Stimulated activated CD8-positive, alpha-beta memory T cell treated with anti-CD3 and anti-CD28 coated beads, Interleukin-12 subunit alpha, Interleukin-12 subunit beta, amount 100 ng/mL, for 1 hour (primary cell): ENCODE results near the gene GLIS1.

ENCODE experiments used
- DNase-seq: peaks from one replicate; pipeline ENCODE4 v3.0.0-alpha.2; 2020; ENCODE audit warnings: low read depth

The GLIS1 gene

DNA sequence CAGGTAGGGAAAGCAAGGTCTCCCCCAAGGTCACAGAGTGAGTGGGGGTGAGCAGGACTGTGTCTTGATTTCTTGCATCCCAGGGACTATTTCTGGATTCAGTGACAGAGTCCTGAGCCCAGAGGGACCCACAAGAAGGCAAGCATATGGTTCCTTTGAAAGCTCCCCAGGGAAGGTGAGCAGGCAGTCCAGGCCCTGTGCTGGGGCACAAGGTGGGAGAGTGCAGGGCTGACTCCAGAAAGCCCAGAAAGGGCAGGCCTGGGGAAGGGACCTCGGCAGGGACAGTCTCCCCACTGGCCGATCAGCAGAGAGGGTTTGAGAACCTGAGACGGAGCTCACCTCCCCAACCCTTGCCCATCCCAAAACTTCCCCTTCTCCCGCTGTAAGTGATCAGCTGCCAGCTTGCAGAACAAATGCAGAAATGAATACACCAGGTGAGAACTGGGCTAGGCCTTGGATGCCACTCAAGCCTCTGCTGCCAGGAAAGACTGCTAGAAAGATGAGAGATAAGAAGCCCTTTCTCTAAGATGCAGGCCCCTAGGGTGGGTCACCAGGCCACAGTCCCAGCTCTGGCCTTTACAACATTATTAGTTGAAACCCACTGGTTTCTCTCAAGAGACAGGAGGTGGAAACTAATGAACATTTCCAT, 121.0 kb downstream of the GLIS1 start:
- no peak for DNase-seq

DNA sequence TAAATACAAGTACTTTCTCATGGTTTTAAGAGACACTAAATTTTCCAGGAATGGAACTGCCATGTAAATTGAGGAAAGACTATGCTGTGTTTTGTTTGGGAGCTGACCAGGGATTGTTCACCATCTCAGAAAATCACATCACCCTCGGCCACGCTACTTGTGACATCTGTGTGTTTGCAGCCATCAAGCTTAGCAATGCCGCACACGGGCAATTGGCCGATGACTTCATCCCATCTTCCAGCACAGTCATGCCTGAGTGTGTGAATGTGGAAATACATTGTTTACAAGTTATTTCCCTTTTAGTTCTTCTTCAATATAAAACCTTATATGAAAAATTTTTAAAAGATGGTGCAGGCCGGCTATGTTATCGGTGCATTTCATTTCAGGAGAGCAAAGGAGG, 121.6 kb downstream of the GLIS1 start:
- DNase-seq = no peak

- no peak for DNase-seq
Measured at GRCh38 chr1:53616927-53617326, 122.0 kb downstream of the GLIS1 start.

DNA sequence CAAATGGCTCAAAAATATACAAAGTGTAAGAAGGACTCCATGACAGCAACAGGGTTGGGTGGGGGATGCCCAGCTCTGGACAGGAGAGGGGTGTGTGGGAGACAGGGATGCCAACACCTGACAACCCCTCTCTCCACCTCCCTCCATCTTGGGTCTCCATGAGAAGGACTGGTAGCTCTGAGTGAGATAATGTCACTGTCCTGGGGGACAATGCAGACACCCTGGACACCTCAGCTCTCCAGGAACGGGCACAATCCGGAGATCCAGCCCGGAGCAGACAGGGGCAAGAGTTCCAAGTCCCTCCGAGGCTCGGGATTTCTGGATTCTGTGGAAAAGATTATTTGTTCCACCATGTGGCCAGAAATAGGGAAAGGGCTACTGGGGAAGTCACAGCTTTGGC, 122.5 kb downstream of the GLIS1 start:
- no peak for DNase-seq

DNA sequence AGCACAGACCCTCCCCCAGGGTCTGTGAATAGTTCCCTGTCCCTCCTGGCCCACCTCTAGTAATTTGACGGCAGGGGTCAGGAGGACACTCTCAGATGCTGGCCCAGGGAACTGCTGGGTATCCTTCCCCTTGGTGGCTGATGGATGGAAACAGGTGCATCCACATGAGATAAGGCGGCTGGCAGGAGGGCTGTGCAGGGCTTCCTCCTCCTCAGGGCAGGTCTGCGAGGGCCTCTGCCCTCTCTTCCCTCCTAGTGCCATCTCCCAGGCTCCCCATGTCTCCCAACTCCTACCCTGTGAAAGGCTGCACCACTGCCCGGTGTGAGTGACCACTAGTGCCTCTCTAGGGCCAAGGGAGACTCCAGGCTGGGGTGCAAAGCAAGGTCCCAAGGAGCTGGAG, 123.9 kb downstream of the GLIS1 start:
- DNase-seq = no peak

- DNase-seq = no peak
Measured at GRCh38 chr1:53614231-53615021, 124.5 kb downstream of the GLIS1 start.

DNA sequence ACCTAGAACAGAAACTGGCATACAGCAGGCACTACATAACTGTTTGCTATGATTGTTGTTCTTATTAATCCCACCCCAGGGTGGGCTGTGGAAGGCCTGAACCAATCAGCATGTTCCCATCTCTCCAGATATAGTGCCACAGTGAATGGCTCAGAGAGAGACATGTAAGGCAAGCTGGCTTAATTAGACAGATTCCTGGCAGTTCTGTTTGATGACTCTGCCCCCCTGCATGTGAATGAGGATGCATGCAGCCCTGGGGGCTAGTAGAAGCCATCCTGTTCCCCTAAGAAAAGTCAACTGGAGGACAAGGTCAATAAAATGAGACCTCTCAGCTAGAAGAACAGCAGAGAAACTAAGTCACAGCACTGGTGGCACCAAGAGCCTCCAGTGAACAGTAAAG, 130.3 kb downstream of the GLIS1 start:
- no peak for DNase-seq

DNA sequence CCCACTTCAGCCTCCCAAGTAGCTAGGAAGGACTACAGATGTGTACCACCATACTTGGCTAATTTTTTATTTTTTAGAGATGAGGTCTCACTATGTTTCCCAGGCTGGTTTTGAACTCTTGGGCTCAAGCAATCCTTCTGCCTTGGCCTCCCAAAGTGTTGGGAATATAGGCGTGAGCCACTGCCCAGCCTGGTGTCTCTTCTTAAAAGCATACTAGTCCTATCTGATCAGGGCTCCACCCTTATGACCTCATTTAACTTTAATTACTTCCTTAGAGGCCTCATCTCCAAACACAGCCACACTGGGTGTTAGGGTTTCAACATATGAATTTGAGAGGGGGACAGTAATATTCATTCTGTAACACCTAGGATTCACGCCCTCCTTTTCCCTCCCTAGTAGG, 130.9 kb downstream of the GLIS1 start:
- no peak for DNase-seq

DNA sequence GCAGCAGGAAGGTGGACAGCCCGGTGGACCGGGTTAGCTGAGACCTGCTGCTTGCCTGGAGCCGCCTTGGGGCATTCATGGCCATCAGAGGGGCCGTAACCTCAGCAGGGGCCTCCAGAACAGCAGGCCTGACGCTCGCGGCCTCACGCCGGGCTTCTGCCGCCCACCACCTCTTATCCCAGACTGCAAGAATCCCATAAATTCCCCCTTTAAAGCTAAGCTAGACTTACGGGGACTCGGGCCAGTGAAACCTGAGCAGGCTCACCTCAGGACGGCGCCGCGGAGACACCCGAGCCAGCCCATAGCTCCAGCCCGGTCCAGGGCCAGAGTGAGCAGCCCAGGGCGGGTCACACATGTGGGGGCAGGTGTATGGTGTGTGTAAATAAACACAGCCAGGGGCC, 132.3 kb downstream of the GLIS1 start:
- no peak for DNase-seq

GRCh38 chr1:53606197-53606596, 132.8 kb downstream of the GLIS1 start:
- no peak for DNase-seq

DNA sequence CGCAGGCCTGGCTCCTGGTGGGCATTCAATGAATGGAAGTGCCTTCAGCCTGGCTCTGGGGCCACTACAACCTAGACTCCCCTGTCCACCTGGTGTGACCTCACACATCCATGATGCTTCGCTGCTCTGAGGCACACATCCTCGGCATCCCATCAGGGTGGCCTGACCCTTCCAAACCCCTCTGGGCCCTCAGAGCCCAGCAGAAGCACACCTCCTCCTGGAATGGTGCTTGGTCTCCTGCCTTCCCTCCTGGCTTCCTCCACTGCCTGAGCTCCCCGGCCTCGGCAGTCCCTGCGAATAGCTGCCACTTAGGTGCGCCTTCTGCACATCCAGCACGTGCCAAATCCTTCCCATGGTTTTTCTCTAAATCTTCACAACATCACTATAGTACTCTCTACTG, 133.8 kb downstream of the GLIS1 start:
- no peak for DNase-seq

- no peak for DNase-seq
Measured at GRCh38 chr1:53604291-53604919, 134.6 kb downstream of the GLIS1 start.

DNA sequence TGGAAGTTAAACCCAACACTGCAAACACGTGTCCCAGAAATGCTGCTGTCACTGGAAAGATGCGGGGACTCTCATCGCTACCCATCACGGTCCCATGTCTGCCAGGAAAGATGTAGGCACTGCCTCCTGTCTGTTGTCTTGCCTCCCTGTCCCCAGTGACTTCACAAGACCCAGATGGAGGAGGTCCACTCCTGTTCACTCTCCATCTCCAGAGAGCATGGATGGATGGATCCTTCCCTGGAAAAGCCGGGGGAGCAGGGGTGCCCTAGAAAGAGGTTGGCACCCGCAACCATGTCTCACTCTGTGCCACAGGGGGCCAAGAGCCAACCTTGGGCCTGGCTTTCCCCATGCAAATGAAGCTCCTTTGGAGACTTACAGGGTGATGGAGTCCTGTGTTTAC, 135.5 kb downstream of the GLIS1 start:
- no peak for DNase-seq

DNA sequence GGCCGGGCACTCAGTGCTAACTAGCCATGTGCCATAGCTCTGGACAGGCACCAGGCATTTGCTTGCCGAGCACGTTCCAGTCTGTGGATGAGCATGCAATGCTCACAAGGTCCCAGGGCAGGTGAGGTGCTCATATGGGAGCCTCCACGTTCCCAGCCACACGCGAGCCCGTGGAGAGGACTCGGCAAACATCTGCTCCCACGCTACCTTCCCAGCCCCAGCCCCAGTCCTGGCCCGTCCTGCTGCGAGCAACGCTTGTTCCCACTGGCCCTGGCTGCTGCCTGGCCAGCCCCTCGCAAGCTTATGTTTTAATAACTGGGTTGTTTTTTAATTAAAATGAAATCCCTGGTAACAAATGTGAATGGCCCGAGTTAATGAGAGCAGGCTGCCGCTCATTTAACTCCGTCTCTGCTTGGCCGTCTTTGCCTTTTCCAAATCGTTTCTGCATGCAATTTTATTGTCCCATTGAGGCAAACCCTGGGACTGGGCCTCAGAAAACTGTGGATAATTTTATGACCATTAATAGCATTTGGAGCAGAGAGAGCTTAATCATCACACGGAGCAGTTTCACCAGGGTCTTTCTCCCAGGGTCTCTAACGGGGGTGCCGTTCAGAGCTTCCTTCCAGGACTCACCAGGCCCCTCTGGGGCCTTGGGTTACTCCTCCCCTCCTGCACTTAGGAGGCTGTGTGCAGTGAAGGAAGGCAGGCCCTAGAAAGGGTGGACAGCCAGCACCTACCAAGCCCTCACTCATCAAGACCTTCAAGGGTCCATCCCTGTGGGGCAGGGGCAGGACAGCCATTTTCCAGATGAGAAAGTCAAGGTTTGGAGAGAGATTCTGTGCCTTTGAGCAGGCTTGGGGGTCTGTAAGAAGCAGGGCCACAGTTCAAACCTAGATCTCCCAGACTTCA, 136.8 kb downstream of the GLIS1 start:
- no peak for DNase-seq

DNA sequence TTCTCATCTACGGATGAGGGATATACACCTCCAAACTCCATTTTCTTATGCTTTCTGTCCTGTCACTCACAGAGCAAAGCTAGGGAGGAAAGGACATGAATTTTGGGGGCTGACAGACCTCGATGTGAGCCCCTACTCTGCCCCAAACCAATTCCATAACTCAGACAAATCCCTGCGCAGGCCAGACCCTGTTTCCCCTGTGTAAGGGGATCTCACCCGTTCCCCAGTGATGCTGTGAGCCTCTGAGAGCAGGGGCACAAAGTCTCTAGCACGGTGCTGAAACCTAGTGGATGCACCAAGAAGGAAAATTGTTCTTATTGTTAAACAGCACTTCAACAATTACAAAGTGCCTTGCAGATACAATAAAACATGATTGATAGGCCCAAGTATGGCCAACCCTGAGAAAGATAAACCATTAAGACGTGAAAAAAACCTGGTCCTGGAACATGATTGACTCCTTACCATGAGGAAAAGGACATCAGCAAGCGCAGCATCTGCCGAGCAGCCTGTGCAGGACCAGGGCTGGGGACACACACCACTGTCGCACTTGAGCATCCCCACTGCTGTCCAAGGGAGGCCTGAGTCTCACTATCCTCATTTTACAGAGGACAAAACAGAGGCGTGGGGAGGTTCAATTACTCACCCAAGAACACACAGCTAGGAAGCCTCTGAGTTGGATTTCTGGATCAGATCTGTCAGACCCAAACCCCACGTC, 137.8 kb downstream of the GLIS1 start:
- DNase-seq = no peak

GRCh38 chr1:53600561-53600960, 138.4 kb downstream of the GLIS1 start:
- DNase-seq = no peak

DNA sequence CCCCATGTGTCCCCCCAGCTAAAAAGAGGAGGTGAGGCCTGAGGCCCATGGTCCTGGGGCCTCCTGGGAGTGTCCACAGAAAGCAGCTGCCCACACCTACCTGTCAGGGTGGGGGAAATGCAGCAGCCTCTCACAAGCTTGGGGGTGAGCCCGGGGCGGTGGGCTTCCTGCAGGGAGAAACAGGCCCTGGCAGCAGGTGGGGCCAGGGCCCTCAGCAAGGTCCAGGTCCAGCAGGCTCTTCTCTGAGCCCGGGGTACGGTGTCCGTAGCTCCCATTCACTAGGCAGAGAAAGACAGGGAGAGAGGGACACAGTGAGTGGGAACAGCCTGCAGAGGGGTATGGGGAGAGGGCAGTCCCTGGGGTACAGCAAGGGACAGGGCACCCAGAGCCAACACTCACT, 139.0 kb downstream of the GLIS1 start:
- DNase-seq = no peak

GRCh38 chr1:53599481-53599880, 139.5 kb downstream of the GLIS1 start:
- DNase-seq = no peak

GRCh38 chr1:53598966-53599365, 140.0 kb downstream of the GLIS1 start:
- DNase-seq = no peak

DNA sequence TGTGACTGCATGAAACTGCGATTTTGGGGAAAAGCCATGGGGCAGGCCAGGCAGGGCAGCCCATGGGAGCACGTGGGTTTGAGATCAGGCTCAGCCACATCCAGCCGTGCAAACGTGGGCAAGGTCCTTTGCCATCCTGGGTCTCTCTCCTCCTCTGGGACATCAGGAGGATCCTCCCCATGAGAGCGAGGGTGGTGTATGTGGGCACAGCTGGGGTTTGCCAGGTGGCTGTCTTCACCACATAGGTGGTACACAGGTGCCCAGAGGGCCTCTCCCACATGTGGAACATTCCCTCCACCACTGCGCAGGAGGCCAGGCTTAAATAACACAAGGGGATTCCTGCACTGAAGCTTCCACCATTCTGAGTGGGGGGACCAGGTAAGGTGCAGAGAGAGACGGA, 143.1 kb downstream of the GLIS1 start:
- DNase-seq = no peak

GRCh38 chr1:53594391-53595180, 144.4 kb downstream of the GLIS1 start:
- DNase-seq = no peak
